HG02571 (cell line): Measurements from ENCODE around the gene ATP6V1G2.
A peak's percentile ranks its signal among the peaks of the same experiment; 100 is the strongest.
"Not testable (repeated sequence)": the region's sequence is repeated elsewhere in the genome, so short reads cannot be mapped to it uniquely, and the experiment has no call there.

Experiments
- ATAC-seq: cut with Tn5 transposase; IDR thresholded peaks from one replicate; pipeline ENCODE4 v1.9.1; 2021; ENCODE audit warnings: mild to moderate bottlenecking, moderate library complexity; ENCODE audit not compliant: unreplicated experiment

Gene ATP6V1G2

DNA sequence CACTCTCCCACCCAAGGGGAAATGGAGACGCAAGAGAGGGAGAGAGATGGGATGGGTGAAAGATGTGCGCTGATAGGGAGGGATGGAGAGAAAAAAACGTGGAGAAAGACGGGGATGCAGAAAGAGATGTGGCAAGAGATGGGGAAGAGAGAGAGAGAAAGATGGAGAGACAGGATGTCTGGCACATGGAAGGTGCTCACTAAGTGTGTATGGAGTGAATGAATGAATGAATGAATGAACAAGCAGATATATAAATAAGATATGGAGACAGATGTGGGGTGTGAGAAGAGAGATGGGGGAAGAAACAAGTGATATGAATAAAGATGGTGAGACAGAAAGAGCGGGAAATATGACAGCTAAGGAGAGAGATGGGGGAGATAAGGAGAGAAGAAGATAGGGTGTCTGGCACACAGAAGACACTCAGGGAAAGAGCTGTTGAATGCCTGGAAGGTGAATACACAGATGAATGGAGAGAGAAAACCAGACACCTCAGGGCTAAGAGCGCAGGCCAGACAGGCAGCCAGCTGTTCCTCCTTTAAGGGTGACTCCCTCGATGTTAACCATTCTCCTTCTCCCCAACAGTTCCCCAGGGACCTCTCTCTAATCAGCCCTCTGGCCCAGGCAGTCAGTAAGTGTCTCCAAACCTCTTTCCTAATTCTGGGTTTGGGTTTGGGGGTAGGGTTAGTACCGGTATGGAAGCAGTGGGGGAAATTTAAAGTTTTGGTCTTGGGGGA lies 29.7 kb upstream of the ATP6V1G2 start:
- ATAC-seq: no peak

GRCh38 chr6:31575335-31575901 lies 29.0 kb upstream of the ATP6V1G2 start, which contains the start of gene TNF:
TSS of gene TNF (plus strand) at chr6:31575565. CDS start at chr6:31575742, 177 bp downstream.
- no peak for ATAC-seq

GRCh38 chr6:31574106-31575061 lies 28.0 kb upstream of the ATP6V1G2 start:
- no peak for ATAC-seq

GRCh38 chr6:31573239-31574105 lies 27.1 kb upstream of the ATP6V1G2 start:
- no peak for ATAC-seq

DNA sequence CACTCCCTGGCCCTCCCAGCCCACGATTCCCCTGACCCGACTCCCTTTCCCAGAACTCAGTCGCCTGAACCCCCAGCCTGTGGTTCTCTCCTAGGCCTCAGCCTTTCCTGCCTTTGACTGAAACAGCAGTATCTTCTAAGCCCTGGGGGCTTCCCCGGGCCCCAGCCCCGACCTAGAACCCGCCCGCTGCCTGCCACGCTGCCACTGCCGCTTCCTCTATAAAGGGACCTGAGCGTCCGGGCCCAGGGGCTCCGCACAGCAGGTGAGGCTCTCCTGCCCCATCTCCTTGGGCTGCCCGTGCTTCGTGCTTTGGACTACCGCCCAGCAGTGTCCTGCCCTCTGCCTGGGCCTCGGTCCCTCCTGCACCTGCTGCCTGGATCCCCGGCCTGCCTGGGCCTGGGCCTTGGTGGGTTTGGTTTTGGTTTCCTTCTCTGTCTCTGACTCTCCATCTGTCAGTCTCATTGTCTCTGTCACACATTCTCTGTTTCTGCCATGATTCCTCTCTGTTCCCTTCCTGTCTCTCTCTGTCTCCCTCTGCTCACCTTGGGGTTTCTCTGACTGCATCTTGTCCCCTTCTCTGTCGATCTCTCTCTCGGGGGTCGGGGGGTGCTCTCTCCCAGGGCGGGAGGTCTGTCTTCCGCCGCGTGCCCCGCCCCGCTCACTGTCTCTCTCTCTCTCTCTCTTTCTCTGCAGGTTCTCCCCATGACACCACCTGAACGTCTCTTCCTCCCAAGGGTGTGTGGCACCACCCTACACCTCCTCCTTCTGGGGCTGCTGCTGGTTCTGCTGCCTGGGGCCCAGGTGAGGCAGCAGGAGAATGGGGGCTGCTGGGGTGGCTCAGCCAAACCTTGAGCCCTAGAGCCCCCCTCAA lies 25.9 kb upstream of the ATP6V1G2 start, which contains the start of gene LTA:
LTA (plus strand) TSS at position 249 of the 871 bp plus-strand sequence; CDS start at position 703, 454 bp downstream.
- no peak for ATAC-seq

DNA sequence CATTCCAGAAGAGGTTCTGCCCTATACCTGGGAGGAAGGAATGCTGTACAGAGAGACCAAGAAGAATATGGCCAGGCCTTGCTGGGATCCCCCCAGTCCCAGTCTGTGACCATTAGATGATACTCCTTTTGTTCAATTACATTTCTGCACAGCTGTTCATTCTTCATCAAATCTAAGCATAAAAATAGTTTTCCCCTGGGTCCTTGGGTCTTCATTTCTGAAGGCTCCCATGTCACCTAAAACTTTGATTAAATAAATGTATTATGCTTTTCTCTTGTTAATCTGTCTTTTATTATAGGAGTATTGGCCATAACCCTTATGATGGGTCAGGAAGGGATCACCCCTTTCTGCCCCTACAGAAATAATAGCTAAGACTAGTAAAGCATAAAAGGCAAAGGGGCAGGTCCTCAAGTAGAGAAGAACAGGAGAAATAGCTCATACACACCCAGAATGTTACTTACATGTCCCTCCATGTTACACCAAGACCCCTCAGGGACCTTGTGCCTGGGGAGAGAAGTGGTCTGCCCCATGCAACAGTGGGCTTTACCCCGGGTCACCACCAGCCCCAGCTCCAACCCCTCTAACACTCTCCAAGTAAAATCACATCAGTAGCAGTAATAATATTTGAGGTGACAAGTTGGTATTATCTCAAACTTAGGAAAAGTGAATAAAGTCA lies 23.6 kb upstream of the ATP6V1G2 start:
- no peak for ATAC-seq

GRCh38 chr6:31568537-31568961 lies 22.1 kb upstream of the ATP6V1G2 start:
- ATAC-seq: peak; percentile 57

GRCh38 chr6:31567531-31568370 lies 21.3 kb upstream of the ATP6V1G2 start:
- no peak for ATAC-seq

- no peak for ATAC-seq
Observed at GRCh38 chr6:31560697-31561058, 14.3 kb upstream of the ATP6V1G2 start.

- no peak for ATAC-seq
Observed at GRCh38 chr6:31559958-31560696, 13.7 kb upstream of the ATP6V1G2 start.

DNA sequence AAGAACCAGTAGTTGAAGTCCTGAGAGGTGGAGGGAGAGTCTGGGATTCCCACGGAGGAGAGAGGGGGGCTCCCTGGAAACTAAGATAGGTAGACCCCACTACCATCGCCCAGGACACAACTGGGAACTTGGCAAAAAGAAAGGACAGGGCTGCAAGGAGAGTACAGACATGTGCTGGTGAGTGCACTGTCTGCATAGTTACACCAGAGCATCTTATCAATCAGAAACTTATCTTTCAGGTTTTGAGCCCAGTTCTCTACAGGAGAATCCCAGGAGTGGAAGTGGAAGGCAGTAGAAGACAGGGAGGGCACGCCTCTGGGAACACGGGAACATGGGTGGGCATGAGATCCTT lies 13.2 kb upstream of the ATP6V1G2 start:
- ATAC-seq: no peak

DNA sequence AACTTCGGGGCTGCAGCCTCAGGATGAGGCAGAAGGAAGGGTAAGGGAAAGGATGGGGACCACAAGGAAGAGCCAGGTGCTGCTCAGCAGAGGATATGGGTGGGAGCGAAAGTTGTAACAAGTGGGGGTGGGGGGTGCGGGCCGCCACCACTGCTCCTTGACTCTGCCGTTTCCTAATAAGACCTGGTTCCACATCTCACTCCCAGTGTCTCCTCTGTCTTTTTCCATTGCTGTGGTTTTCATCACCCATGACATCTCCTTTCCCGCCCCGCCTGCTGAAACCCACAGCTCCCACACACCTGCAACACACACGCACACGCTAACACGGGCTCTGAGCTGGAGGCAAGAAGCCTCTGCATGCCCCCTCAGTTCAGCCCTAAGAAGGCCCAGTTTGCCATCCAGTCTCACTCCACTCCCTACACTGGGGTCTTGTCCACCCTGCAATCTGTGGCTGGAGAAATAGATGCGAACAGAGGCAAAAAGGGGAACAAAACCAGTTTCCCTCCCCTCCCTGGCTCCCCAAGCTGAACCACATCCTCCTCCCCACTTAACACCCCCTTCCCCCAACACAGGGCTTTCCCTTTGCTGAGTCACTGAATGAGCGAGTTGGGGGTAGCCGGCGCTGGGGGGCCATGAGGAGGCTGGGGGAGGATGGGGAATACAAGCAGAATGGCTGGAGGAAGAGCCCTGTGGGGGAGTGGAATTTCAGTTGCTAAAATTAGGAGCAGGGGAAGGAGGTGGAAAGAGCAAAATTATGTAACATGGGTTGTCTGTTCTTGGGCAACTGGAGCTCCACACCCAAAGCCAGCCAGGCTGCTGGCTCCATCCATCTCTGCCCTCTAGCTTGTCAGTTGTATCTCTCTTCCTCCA lies 12.5 kb upstream of the ATP6V1G2 start:
- ATAC-seq: no peak

GRCh38 chr6:31558318-31558625 lies 11.9 kb upstream of the ATP6V1G2 start:
- no peak for ATAC-seq

DNA sequence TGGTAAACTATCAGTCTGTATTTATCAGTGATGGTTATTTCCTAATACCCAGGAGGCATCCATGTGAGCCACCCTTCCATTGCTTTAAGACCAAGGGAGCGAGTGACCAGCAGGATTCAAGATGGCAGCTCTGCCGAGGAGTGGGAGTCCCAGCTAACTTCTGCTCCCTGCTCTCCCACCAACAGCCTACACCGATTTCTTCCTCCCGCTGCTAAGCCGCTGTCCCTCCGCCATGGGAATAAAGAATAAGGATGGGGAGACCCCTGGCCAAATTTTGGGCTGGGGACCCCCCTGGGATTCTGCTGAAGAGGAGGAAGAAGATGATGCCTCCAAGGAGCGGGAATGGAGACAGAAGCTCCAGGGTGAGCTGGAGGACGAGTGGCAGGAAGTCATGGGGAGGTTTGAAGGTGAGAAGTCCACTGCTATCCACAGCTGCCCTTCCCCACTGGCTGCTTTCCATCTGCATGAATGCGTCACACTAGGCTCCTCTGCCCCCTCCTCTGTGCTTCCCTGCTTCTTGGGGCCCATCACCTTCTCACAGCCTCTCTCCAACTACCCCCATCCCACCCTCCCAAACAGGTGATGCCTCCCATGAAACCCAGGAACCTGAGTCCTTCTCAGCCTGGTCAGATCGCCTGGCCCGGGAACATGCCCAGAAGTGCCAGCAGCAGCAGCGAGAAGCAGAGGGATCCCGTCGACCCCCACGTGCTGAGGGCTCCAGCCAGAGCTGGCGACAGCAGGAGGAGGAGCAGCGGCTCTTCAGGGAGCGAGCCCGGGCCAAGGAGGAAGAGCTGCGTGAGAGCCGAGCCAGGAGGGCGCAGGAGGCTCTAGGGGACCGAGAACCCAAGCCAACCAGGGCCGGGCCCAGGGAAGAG lies 11.3 kb upstream of the ATP6V1G2 start:
- ATAC-seq: no peak

DNA sequence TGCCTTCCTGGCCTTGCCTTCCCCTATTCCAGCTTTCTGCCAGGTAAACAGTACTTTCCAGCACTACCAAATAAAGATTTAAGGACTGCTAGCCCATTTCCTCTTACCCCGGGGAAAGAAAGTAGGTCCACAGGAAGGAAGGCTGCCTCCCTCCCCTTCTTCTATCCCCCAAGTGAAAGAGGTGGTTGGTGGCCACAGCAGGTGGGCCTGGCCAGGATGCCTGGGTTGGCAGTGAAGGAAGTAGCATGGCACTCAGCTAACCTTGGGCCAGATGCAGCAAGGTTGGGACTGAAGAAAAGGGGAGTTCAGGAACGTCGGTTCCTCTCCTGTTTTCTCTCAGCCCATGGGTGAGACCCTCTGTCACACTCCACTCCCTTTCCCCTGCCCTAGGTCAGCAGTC lies 9.9 kb upstream of the ATP6V1G2 start:
- no peak for ATAC-seq

DNA sequence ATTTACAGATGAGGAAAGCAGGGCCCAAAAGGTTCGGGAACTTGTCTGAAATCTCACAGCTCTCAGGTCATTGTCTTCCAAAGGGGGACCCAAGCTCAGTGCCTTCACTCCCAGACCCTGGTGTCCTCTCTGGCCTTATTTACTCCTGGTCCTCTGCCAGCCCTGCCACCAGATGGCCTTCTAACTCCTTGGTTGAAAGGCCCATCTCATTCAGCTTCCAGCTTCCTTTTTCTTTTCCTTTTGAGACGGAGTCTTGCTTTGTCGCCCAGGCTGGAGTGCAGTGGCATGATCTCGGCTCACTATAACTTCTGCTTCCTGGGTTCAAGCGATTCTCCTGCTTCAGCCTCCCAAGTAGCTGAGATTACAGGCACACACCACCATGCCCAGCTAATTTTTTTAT lies 5.0 kb upstream of the ATP6V1G2 start:
- ATAC-seq: not testable (repeated sequence)
